G401 (cell line): ENCODE results near the gene PNPLA4. TPM values are rescaled to one million over a fixed set of nuclear protein-coding genes. Genes with fewer than 3 reads are reported as not detected.

Experiments
- DNase-seq: peaks from one replicate; pipeline ENCODE4 v3.0.0-alpha.2; 2015; ENCODE audit warnings: low spot score
- in situ Hi-C: cut with HindIII; loops from 2 replicates; pipeline ENCODE4 v1.10.0; 2016; ENCODE audit warnings: low sequenced_read_pairs, mixed read lengths
- total RNA-seq: library from RNA; depleted of rRNA; stranded (reverse); fragments of >200 nt; shearing (Covaris generic); gene quantifications from 2 replicates; pipeline ENCODE4 v1.2.3, GENCODE V29; 2014; rRNA removed

Gene PNPLA4
- total RNA-seq, 1 experiment from 2014 or later = 46.6 TPM

- peak; percentile 7 for DNase-seq
- in situ Hi-C loops = no loop called here
Measured at GRCh38 chrX:7889135-7889534, 38.1 kb downstream of the PNPLA4 start.

DNA sequence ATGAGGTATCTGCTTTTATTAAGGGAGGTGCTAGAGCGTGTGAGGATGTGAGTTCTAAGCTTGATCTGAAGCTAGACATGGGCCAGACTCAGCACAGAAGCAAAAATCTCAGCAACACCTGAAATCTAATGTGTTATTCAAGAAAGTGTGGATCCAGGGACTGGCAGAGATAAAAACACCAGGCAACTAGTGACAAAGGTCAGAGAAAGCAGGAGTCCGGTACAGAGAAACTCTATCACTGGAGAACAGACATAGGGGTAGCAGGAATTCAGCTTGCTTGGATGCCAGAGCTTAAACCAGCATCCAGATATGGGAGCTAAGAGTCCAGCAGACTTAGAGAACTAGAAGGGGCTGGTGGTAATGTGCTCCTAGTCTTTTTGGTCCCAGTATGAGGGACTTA, 50.3 kb downstream of the PNPLA4 start:
- in situ Hi-C loops = no loop called here
- DNase-seq = no peak

DNA sequence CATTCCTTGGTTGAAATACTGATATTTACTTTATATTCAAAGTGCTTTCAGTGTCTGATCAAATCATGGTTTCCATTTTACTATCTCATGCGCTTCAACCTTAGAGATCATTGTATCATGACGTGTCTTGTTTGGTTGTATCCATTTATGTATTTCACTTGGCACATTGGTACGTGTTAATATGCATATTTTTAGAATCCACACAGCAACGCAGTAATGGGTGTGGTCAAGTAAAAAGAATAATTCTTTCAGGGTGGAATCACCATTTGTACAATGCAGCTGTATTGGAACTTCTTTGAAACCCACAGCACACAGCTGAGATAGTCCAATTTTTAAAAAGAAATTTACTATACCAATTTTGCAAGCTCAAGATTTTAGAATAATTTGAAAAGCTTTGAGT, 55.2 kb downstream of the PNPLA4 start:
- in situ Hi-C loops = no loop called here
- no peak for DNase-seq

DNA sequence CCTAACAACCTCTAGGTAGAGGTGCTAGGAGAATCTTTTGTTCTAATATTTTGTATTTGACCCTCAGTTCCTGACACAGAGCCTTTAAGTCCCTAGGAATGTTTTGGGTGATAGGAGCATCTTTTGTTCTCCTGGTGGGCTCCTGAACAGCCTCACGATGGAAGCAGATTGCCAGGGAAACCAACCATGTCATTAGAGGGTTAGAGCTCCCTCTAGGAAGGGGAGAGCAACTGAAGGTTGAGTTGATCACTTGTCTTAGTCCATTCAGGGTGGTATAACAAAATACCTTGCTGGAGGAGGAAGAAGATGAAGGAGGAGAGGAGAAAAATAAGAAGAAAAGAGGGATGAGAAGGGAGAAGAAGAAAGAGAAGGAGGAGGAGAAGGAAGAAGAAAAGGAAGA, 75.0 kb downstream of the PNPLA4 start:
- in situ Hi-C loops = no loop called here
- no peak for DNase-seq

Other genes with a start within 250 kb of the PNPLA4 start
- not detected in 2 replicates for gene VCX, start 84.2 kb downstream of the PNPLA4 start, total RNA-seq
- gene VCX2, start 243.9 kb upstream of the PNPLA4 start, total RNA-seq = not detected in 2 replicates